Lower leg skin (tissue), 3 donors: ENCODE results near the gene RETREG3.

Experiments used
- POLR2A ChIP-seq, 2 donors: fragments of 450-650 bp; IDR thresholded peaks; one replicate each; pipeline ENCODE4 v1.6.1; 2016 to 2017; ENCODE audit warnings: antibody characterized with exemption in 2 of 2, mild to moderate bottlenecking in 1 of 2, moderate library complexity in 1 of 2
- TF ChIP-seq, protein P1 (sequence below), 3 donors: fragments of 450-650 bp; IDR thresholded peaks; one replicate each; pipeline ENCODE4 v1.5.1; 2016; ENCODE audit warnings: antibody characterized with exemption in 3 of 3, mild to moderate bottlenecking in 3 of 3, moderate library complexity in 2 of 3

DNA sequence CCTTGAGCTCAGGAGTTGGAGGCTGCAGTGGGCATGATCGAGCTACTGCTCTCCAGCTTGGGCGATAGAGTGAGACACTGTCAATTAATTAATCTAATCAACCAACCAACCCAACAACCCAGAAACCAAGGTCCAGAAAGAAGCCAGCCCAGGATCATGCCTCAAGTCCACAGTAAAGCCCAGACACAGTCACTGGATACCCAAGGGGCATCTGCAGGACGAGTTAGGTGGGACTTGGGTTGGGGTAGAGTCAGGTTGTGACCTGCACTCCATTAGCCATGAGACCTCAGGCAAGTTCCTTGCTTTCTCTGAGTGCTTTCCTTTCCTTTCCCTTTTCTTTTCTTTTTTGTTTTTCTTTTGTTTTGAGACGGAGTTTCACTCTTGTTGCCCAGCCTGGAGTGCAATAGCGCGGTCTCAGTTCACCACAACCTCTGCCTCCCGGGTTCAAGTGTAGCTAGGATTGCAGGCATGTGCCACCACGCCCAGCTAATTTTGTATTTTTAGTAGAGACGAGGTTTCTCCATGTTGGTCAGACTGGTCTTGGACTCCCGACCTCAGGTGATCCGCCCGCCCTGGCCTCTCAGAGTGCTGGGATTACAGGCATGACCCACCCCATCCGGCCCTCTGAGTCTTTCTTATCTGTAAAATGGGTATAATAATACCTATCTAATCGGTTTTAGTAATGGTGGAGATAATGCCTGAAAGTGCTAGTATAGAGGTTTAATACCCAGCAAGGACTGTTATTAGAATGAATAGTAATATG, 60.0 kb downstream of the RETREG3 start:
- TF ChIP-seq, protein P1, sequence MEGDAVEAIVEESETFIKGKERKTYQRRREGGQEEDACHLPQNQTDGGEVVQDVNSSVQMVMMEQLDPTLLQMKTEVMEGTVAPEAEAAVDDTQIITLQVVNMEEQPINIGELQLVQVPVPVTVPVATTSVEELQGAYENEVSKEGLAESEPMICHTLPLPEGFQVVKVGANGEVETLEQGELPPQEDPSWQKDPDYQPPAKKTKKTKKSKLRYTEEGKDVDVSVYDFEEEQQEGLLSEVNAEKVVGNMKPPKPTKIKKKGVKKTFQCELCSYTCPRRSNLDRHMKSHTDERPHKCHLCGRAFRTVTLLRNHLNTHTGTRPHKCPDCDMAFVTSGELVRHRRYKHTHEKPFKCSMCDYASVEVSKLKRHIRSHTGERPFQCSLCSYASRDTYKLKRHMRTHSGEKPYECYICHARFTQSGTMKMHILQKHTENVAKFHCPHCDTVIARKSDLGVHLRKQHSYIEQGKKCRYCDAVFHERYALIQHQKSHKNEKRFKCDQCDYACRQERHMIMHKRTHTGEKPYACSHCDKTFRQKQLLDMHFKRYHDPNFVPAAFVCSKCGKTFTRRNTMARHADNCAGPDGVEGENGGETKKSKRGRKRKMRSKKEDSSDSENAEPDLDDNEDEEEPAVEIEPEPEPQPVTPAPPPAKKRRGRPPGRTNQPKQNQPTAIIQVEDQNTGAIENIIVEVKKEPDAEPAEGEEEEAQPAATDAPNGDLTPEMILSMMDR (IDR thresholded peaks at IDR 0.05) = no peak
- TF ChIP-seq POLR2A (IDR thresholded peaks at IDR 0.05) = no peak
